NCI-H2081 treated with DMSO at 0.1 percent for 48 hours (cell line): ENCODE measurements around the gene TTC28.

Source experiments
- DNase-seq: peaks from one replicate; lab custom pipeline; 2025; lab: John Stamatoyannopoulos, UW

TTC28 gene

DNA sequence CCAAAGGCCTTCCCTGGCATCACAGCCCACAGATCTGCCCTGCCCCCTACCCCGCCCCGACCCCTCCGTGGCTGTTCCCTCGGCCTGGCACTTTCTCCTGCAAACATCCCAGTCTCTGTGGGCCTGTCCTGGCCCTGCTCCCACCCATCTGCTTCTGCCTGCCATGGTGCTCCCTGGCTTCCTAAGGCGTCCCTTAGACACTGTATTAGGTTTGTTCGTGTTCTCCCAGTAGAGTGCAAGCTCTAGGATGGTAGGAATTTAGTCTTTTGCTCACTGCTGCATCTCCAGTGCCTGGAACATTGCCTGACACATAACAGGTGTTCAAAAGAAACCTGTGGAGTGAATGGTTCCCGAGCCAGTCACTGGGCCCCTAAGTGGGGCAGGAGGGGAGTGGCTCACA lies 690.9 kb downstream of the TTC28 start:
- no peak for DNase-seq

DNA sequence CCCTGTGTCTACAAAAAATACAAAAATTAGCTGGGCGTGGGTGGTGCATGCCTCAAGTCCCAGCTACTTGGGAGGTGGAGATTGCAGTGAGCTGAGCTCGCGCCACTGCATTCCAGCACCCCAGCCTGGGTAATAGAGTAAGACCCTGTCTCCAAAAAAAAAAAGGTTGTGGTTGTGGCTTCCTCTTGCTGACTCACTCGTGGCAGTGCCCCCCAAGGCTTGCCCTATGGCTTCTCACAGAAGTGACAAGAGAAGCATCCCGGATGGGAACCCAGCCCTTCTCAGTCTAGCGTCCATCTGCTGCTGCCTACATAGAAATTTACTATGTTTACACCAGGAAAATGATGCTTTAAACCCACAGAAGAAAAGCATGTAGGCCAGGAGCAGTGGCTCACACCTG lies 692.1 kb downstream of the TTC28 start:
- DNase-seq: no peak

DNA sequence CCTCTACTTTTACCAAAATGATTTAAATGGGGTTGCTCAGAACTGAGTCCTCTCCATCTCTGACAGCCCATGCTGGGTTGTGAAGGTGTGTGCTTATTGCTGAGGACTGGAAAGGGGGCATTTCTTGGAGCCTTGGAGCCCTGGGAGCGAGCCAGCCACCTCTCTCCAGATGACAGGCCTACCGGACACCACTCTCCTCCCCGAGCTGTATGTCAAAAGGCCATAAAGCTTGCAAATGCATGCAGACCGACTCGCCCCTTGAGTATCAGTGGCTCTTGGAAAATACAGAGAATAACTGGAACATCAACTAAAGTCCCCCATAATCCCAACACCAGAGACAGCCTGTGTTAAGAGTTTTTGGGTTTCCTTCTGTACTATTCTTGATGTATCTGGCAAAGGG lies 692.7 kb downstream of the TTC28 start:
- DNase-seq: no peak

DNA sequence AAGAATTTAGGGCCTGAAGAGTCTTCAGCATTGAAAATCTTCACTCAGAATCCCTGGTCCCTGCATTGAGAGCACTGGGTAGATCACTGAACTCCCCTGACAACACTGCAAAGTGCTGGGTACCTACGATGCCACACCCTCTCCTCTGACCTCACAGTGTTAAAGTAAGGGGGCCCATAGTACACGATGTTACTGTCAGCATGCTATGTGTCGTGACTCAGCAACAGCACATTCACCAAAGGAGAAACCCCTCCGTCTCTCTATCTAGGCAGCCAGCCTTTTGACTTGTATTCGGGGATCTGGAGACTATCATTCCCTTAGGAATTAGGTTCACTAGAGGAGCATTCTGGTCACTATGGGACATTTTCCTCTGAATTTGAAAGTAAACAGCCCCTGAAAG lies 693.2 kb downstream of the TTC28 start:
- no peak for DNase-seq

DNA sequence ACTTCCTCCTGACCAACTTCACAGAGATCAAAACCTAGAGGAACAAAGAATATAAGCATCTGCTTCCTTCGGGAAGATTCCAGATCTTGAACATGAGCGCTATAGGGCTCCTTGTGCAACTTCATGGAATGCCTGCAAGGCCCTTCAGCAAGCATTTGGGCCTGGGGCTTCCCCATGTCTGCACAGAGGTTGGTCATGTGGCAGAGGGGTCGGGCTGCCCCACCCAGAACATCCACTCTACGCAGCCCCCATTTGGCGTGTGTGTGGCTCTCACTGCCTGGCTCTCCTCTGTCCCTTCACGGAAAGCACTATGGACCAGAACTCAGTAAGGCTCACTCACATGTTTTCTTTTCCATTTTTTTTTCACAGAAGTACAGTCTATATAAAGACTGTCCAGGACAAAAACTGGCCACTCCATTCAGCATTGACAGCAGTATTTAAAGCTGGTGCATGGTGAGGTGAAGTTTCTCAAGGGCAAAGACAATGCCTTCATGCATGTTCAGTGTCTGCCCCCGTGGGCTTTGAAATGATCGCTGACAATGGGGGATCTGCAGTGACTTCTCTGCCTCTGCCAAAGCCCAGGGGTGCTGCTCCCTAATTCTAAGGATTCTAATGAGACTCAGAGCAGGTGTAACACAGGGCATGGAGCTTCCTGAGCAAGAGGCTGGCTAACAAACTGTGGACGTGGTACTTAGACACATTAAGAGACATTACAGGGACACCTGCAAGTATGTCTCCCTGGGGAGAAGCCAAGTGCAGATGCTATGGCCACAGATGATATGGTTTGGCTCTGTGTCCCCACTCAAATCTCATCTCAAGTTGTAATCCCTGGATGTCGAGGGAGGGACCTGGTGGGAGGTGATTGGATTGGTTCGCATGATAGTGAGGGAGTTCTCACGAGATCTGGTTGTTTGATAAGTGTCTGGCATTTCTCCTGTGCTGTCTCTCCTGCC lies 694.0 kb downstream of the TTC28 start:
- DNase-seq: no peak

DNA sequence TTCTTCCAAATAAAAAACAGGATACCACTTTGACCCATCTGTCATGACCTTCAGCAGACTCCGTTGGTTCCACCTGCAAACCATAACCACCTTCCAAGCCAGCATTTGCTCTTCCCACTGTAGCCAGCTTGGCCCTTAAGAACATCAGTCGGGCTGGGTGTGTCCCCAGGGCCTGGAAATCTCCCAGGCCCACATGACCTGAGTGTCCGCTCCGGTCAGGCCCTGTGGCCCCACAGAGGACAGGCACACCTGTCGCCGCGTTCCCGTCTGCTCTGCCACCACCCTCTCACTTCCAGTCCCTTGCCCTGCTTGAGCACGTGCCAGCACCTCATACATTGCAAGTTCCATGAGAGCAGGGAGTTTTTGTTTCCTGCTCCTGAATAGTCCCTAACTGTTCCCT lies 694.9 kb downstream of the TTC28 start:
- DNase-seq: no peak

DNA sequence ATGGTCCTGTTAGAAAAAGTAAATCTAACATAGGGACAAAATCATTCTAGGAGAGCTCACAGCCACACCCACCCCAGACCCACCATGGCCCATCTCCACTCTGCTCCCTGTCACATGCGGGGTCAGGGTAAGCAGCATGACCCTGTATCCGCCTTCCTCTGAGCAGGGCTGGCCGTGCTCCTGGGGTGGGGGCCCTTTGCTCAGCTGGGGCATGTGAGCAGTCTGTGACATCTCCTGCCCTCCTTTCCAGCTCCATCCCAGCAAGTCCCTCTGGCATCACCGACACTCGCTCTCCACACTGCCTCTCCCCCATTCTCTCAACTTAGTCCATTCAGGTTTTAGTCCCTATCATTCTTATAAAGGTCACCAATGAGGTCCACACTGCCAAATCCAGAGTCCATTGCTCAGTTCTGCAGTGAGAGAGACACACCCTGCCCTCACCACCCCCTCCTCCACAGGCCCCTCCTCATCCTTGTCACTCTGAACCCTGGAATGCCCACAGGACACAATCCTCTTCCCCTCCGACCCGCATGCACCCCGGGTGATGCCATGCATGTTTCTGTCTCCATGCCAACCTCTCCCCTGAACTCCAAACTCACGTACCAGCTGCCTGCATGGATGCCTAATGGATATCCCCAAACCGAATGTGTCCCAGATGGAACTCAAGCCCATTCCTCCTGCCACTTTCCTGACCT lies 695.5 kb downstream of the TTC28 start:
- no peak for DNase-seq

DNA sequence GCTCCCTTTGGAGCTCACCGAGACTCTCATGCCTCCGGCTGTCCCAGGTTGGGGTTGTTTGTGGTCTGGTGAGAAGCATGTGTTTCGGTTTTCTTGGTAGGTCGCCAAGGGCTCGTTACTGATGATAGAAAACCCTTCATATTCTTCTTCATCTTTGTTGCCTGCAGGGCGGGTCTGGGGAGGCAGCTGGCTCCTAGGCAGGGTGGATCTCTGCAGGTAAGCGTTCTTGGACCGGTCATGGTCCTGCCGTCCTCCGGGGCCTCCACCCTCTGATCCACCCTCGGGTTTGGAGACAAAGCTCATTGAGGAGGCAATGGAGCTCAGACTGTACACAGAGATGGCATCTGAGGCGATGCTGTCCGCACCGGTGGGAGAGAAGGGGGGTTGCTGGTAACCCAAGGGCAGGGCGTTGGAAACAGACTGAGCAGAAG lies 696.3 kb downstream of the TTC28 start:
- no peak for DNase-seq

DNA sequence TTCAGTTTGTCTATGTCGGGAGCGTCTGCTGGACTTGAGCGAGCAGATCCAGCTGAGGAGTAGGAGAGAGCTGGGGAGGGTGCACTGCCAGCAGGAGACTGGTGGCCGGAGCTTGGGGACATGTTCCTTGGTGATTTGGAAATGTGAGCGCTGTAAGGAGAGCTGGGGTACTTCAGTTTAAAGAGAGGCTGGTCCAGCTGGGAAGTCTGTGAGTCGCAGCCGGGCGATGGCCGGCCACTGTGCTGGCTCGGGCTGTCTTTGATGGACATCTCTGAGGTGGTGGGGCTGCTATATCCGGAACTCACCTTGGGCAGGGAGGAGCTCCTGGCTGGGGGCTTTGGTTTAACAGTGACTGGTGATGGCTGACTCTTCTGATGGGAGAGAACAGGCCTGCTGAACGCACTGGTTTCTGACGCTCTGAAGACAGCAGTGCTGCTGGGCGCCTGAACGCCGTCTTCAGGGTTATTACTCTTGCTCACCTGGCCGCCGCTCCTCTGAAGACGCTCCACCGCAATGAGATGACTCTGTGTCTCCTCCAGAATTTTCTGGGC lies 696.9 kb downstream of the TTC28 start:
- no peak for DNase-seq

DNA sequence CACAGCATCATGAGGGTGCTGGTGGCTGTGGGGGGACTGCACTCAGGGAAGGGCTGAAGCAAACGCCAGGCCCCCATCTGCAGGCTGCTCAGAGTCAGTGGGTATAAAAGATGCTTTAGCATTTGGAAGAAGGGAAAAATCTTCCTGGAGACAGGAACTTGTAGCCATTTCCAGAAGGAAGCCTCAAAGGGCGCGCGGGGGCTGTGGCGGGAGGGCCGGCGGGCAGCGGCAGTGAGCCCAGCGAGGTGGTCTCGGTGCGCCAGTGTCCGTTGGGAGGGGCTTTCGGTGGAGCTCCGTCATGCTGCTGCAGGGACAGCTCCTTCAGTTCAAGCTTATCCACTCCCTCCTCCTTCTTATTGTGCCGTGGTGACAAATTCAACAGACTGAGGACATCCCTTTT lies 697.5 kb downstream of the TTC28 start:
- no peak for DNase-seq

DNA sequence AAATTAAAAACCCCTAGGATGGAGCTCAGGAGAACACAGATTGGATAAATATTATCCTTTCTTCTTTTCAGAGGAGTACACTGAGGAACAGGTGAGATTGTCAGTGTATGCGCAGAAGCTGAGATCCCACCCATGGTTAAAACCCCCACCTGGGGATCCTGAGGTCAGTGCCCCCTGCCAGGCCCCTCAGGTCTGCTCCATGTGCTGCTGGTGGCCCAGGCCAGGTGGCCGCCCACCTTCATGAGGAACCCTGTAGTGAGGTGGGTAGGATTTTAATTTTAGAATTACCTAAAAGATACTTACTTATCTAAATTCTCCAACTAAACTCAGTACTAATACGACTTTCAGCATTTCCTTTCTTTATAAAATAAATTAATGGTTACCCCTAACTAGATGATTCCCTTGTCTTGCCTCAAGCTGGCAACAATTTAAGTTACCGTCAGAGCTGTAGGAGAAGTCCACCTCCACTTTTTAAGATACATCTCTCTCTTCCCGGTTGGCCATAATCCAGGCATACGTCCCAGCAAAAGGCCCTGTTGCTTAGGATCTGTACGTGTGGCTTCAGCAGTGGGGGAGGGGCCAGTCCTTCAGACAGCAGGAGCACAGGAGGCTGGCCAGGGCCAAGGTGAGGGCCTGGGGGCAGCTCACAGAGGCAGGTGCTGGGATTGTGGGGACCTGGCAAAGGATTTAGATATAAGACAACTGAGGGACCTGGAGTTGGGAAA lies 699.1 kb downstream of the TTC28 start:
- no peak for DNase-seq

DNA sequence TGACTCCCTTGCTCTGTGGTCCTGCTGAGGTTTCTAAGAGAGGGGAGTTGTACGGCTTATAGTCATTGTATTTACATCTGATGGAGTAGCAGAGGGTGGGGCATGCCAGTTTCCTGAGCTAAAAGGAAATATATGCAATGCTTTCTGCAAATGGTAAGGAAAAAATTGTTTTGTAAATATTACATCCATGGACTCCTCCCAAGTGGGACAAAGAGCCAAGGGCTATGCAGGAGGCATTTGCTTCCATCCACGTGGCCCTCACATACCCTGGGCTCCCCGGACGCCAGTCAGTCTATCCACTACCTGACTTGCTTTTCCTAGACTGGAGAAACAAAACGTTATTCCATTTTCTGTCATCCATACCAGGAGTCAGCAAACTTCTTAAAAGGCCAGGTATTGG lies 700.8 kb downstream of the TTC28 start:
- DNase-seq: no peak

DNA sequence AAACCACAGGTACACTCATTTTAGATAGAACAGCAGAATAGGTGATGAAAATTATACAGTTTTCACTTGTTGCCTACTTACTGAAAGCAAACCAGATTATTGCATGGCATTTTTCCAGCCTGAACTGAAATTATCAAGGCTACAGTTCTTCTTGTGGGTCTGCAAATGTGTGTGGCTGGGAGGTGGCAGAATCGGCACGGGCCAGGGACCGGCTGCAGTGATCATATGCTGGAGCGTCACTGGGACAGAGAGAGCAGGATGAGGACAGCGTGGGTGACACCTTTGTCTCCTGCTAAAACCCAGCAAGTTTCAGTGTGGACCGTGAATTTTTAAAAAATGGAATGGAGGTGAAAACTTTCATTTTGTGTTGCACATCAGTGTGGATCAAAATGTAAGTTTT lies 701.3 kb downstream of the TTC28 start:
- DNase-seq: no peak

DNA sequence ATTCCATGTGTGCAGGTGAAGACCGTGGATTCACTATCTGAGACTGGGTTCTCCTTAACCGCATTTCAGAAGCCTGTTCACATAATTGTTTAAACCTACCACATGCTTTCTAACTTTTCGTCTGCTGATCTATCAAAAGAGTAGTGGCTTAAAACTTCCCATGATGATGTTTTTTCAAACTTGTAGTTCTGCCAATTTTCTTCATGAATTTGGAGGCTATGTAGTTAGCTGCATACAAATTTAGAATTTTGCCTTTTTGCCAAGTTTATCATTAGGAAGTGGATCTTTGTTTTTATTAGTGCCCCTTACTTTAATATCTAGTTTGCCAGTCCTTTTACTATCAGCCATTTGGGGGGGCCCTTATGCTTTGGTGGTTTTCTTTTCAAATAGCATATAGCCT lies 703.1 kb downstream of the TTC28 start:
- no peak for DNase-seq

DNA sequence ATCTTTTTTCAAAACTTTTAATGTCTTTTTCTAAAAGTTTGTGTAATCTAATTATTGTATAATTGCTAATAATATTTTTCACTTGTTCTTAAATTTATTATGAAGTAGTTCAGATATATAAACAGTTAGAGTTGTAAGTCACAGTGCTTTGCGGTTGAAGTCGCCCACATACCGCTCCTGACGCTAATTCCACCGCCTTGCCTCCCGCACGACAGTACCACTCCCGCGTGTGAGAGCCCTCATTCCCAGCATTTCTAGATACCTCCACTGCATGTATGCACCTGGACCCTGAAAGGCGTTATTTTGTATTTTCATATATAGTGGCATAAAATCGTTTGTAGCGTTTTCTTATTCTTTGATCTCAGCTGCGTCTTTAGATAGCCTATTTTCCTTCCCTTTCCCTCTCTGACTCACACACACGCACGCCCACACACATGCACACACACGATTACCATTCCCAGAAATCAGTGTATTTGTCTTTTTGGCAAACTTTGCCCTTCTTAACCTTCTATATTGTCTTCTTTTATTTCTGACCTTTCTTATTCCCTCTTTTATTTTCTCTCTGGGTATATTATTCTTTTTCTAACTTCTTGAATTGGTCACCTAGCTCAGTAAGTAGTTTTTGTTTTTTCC lies 704.1 kb downstream of the TTC28 start:
- DNase-seq: no peak

DNA sequence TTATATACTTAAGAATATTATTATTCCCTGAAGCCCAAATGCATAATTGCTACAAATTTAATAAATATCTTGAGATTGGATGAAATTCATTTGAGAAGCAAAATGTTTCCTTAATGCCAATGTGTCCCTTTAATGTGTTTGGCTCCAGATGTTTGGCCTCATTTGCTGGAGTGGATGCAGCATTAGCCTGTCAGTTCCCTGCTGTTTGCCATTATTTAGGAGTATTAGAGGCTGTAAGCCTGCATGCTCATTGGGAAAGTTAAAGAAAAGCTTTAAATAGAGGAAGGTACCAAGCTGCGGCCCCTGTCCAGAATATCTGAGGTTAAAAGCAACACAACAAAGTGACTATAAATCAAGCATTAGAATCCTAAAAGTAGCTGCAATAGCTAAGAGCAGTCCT lies 705.8 kb downstream of the TTC28 start:
- DNase-seq: no peak

DNA sequence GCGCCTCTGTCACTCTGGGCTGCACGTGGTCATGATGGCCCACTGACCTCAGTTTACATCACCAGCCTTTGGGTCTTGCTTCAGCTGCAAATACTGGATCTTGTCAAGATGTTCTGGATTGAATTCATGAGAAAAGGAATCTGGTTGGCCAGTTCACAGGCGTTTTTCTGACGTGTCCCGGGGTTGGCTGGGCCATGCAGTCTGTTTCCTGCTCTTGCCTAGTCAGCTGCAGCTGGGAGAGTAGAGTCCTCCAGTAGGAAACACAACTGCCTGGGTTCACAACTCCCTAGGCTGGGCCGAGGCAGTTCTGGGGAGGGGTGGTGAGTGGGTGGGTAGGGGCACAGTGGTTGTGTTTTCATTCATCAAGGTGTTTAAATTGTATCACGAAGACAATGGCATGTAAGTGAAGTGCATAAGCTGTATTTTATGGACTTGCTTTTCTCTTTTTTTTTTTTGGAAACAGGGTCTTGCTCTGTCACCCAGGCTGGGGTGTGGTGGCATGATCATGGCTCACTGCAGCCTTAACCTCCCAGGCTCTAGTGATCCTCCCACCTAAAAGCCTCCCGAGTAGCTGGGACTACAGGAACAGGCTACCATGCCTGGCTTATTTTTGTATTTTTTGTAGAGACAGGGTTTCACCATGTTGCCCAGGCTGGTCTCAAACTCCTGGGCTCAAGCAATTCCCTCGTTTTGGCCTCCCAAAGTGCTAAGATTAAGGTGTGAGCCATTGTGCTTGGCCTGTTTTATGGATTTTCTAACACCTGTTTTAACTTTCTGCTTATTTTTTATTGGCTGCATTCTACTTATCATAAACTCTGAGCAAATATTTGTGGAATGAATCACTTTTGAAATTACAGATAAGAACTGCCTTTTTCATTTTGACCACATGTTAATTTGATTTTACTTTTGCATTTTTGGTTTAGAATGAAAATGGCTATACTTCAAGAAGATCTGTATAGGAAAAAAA lies 706.6 kb downstream of the TTC28 start:
- DNase-seq: no peak

DNA sequence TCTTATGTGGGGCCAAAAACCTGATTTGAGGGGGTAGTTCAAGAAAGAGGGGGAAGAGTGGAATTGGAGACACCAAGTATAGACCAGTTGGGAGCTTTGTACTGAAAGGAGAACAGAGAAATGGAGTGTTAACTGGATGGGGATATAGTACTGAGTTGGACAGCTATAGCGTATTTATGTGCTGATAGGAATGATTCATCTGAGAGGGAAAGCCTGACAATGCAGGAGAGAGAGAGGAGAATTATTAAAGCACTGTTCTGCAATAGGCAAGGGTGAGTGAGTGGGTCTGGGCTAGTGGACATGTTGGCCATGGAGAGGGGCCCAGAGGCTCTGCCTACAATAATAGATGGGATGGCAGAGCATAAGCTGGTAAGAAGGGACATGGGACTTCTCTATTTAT lies 707.7 kb downstream of the TTC28 start:
- no peak for DNase-seq

DNA sequence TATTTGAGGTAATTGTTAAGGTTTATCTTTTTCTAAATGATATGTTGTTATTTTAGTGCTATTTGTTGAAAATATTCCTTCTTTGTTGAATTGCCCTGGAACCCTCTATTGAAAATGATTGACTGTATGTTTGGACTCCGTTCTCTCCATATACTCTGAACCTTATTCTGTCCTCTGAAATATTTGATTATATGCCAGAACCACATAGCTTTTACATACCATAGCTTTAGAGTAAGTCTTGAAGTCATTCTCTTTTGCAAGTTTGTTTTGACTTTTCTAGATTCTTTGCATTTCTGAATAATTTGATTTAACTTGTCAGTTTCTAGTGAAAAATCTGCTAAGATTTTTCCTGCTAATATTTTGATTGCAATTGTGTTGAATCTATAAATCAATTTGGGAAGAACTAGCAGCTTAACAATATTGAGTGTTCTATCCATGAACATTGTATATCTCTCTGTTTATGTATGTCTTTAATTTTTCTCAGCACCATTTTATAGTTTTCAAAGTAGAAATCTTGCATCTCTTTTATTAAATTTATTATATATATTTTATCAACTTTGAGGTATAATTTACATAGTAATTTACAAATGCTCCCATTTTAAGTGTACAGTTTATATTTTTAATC lies 708.9 kb downstream of the TTC28 start:
- DNase-seq: no peak
